Retinal pigment epithelial cell (primary cell): Measurements from ENCODE around the gene KIF20B.
"Not testable (repeated sequence)": the region's sequence is repeated elsewhere in the genome, so short reads cannot be mapped to it uniquely, and the experiment has no call there.

Source experiments
- DNase-seq: peaks from one replicate; pipeline ENCODE4 v3.0.0-alpha.2; 2010; ENCODE audit warnings: low read depth
- H3K4me3 ChIP-seq: 2 replicates; pipeline ENCODE4 v1.5.1; 2011; ENCODE audit warnings: mild to moderate bottlenecking, low read length, control low read depth, moderate library complexity
- CTCF ChIP-seq: conservative IDR thresholded peaks from 2 replicates; pipeline ENCODE4 v1.5.1; 2011; ENCODE audit warnings: low read depth, low read length, control low read depth, inconsistent platforms

KIF20B gene

GRCh38 chr10:89809766-89810165 is 108.4 kb downstream of the KIF20B start:
- no peak for TF ChIP-seq CTCF
- no peak overlapping the region for H3K4me3 ChIP-seq
- no peak for DNase-seq

- H3K4me3 ChIP-seq, result no peak overlapping the region
- DNase-seq, result no peak
- no peak for TF ChIP-seq CTCF
These were observed 109.6 kb downstream of the KIF20B start for GRCh38 chr10:89810908-89811525.

- no peak overlapping the region for H3K4me3 ChIP-seq
- DNase-seq, result no peak
- no peak for TF ChIP-seq CTCF
These were observed 112.2 kb downstream of the KIF20B start for GRCh38 chr10:89813546-89813945.

GRCh38 chr10:89814278-89814677 is 112.9 kb downstream of the KIF20B start:
- TF ChIP-seq CTCF, result no peak
- DNase-seq, result no peak

GRCh38 chr10:89815049-89815853 is 113.9 kb downstream of the KIF20B start:
- no peak overlapping the region for H3K4me3 ChIP-seq
- no peak for DNase-seq
- no peak for TF ChIP-seq CTCF

More at GRCh38 chr10:89814278-89814677, 112.9 kb downstream of the KIF20B start:
- no peak overlapping the region for H3K4me3 ChIP-seq

- not testable (repeated sequence) for H3K4me3 ChIP-seq, DNase-seq
These were observed 117.6 kb downstream of the KIF20B start for GRCh38 chr10:89819008-89819407.
